HG02623 (cell line): Measurements from ENCODE around the gene TMPRSS11A.

Source experiments
- ATAC-seq: cut with Tn5 transposase; IDR thresholded peaks from one replicate; pipeline ENCODE4 v1.9.1; 2021; ENCODE audit warnings: moderate library complexity; ENCODE audit not compliant: unreplicated experiment

TMPRSS11A gene, protein sequence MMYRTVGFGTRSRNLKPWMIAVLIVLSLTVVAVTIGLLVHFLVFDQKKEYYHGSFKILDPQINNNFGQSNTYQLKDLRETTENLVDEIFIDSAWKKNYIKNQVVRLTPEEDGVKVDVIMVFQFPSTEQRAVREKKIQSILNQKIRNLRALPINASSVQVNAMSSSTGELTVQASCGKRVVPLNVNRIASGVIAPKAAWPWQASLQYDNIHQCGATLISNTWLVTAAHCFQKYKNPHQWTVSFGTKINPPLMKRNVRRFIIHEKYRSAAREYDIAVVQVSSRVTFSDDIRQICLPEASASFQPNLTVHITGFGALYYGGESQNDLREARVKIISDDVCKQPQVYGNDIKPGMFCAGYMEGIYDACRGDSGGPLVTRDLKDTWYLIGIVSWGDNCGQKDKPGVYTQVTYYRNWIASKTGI

DNA sequence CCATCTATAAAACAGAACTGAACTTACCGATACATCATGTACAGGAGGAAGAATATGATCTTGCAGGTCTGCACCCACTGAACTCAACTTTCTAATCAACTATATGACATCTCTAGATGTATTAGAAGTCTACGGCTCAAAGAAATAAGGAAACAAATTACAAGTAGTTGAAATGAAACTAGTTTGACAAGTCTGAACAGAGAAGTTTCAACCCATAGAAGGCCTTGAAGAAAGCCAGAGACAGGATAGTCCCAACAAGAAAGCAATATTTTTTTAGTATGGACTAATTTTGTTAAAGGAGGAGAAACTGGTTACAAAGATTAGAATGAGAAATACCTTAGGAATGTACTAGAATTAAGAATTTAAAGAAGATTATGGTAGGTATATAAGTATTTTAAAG, at the start of gene TMPRSS11A:
TMPRSS11A (minus strand) TSS at position 138 of the 400 bp plus-strand sequence; CDS start at position 38, 100 bp downstream.
- no peak for ATAC-seq

DNA sequence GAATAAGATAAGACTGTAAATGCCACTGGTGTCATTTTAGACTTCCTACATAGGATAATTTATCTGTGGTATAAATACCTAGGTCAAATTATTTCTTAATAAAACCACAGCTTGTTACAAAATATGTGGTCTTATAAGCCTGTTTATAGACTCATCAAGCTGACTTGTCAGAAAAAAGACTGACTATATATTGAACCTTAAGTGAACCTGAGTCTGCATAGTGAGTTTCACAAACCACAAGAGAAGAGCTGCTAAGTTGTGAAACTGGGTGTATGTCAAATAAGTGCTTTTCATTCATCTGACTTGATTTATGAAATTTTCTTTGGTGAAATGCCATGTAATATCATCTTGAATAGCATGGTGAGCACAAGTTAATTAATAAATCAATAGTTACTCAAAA, 48.4 kb upstream of the TMPRSS11A start:
- ATAC-seq = no peak

DNA sequence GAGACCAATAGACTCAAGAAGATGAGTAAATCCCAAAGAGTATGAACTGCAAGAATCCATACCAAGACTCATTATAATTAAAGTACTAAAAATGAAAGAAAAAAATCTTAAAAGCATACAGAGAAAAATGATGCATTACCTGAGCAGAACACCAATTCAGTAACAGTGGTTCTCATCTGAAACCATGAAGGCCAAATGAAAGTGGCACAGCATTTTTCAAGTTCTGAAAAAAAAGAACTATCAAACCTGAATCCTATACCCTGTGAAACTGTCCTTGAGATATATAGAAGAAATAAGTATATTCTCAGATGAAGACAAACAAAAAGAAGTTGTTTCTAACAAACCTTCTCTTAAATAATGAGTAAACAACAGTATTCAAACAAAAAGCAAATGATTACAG, 39.6 kb upstream of the TMPRSS11A start:
- no peak for ATAC-seq

DNA sequence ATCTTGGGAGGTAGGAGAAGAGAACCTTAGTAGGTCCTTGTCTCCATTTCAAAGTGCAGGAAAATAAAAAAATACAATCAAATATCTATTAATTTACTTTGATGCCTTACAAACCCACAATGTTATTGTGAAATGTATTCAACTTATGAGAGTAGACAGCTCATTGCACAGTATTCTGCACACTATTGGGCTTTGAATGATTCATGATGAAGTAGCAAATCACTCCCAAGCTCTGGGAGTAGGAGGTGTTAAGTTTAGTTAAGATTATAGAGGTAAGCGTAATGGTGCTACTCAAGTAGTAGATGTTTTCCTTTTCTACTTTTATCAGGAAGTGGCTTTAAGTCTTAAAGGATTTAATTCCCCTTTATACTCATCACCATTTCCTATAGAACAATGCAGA, 32.8 kb upstream of the TMPRSS11A start:
- ATAC-seq = no peak

DNA sequence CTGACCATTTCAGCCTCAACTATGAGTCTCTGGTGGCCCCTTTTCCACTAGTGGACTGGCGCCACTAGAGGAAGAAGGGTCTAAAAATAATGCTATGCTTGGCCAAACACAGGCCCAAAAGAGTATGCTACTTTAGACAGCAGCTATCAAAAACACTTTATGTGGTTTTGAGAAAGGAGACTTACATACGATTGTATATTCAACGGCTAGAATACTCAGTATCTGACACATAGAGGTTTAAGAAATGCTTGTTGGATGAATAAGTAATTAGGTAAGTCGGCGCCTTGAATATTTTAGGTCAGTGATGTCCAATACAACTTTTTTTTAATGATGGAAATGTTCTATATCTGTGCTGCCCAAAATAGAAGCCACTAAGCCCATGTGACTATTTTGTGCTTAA, 25.7 kb upstream of the TMPRSS11A start:
- no peak for ATAC-seq

DNA sequence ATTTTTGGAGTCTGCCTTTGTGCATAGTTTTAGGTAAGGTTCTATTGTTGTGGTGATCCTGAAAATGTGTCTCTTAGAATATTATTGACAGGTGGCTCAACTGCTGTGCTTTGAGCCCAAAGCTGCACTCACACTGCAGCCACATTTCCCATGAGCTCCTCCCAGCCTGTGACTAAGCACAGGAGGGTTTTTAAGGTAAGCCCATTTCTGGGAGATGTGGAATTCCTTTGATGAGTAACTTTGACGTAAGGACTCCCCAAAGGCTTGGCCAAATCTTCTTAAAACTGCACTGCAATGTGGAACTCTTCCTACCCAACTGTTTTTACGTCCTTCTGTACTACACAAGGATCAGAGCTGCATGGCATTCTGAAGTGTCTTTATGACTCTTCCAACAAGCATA, 20.0 kb upstream of the TMPRSS11A start:
- ATAC-seq = no peak

DNA sequence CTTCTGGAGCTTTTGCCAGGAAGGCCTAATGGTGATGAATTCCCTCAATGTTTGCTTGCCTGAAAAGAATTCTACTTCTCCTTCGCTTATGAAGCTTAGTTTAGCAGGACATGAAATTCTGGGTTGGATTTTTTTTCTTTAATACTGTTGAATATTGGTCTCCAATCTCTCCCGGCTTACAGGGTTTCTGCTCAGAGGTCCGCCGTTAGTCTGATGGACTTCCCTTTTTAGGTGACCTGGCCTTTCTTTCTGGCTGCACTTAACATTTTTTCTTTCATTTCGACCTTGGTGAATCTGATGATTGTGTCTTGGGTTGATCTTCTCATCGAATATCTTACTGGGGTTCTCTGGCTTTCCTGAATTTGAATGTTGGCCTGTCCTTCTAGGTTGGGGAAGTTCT, 17.2 kb upstream of the TMPRSS11A start:
- no peak for ATAC-seq

DNA sequence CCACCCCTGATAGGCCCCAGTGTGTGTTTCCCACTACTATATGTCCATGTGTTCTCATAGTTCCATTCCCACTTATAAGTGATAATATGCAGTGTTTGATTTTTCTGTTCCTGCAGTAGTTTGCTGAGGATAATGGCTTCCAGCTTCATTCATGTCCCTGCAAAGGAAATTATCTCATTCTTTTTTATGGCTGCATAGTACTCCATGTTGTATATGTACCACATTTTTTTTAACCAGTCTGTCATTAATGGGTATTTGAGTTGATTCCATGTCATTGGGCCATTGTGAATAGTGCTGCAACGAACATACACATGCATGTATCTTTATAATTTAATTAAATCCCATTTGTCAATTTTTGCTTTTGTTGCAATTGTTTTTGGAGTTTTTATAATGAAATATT, 10.3 kb upstream of the TMPRSS11A start:
- no peak for ATAC-seq

DNA sequence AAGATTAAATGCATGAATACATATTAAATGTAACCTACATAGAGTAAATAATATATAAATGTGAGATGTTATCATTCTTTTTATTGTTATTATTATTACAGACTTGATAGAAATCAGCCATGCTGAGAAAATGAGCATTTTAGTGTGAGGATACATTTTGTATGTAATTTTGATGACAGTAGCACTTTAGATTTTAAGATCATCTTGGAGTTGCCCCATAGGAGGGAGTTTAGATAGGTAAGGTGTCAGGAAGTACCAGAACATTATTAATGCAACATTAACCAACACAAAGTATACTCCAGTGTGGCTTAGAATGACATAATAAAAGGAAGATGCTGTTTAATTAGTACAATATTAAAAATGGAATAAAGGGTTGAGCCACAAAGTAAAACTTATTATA, 8.4 kb downstream of the TMPRSS11A start:
- no peak for ATAC-seq

DNA sequence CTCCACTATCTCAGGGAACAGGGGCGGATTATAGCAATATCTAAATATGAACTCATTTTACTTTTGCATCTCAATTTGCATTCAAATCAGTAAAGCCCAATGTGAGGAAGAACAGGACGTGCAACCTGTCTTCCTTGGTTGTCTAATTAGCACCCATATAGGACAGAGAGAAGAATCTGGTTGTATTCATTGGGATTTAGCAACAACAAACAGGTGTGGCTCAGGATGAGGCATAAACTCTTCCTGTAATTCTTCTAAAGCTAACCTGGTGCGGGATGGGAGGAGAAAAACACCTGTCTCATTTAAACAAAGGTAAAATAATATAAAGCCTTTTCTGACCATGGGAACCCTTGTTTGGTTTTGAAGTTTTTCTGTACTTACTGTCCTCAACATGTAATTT, 22.2 kb downstream of the TMPRSS11A start:
- ATAC-seq = no peak

DNA sequence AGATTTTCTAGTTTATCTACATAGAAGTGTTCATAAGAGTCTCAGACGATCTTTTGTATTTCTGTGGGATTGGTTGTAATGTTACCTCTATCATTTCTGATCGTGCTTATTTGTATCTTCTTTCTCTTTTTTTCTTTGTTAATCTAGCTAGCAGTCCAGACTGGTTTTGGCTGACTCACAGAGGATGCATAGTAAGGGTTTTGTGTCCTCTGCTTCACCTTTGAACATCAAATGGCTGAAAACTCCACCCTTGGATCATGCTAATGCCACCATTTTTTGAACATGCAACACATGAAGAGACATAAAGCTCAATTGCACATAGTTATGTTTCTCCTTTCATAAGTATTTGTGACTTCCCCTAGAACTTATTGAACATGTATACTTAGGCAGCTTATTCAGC, 22.8 kb downstream of the TMPRSS11A start:
- no peak for ATAC-seq

DNA sequence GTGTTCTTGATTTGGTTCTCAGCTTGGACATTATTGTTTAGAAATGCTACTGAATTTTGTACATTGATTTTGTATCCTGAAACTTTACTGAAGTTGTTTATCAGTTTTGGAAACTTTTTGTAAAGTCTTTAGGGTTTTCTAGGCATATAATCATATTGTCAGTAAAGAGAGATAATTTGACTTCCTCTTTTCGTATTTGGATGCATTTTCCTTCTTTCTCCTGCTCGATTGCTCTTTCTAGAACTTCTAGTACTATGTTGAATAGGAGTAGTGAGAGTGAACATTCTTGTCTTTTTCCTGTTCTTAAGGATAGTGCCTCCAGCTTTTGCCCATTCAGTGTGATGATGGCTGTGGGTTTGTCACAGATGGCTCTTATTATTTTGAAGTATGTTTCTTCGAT, 24.1 kb downstream of the TMPRSS11A start:
- no peak for ATAC-seq

DNA sequence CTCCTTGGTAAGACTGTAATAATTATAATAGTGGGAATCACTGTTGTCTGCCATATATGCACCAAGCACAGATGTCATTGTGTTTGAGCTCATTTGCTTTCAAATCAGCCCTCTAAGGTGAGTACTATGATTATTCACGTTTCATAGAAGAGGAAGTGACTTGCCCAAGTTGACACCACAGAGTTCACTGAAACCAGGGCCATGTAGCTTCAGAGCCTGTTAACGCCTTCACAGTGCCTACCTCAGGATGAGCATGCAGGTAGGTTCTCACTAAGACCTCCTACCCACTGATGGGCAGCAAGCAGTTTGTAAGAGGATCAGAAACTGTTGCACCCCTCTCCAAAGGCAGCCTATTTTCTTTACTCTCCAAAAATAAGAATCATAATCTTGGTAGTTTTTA, 27.4 kb downstream of the TMPRSS11A start:
- ATAC-seq = no peak

DNA sequence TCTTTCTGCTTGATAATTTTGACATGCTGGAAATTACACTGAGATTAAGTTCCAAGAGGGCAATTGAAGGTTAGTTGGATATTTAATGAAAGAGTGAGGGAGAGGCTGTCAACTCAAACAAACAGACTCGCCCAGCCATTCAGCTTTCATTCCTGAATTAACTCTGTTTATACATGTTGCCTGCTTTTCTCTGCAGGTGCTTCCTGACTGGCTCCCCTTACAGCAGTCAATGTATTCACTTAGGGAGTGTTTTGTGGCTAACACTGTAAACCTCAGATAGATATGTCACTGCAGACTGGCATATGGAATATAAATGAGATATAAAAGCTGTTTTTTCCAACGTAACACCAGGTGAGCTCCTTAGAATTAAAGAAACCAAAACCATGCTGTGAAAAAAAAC, 28.7 kb downstream of the TMPRSS11A start:
- ATAC-seq = no peak

DNA sequence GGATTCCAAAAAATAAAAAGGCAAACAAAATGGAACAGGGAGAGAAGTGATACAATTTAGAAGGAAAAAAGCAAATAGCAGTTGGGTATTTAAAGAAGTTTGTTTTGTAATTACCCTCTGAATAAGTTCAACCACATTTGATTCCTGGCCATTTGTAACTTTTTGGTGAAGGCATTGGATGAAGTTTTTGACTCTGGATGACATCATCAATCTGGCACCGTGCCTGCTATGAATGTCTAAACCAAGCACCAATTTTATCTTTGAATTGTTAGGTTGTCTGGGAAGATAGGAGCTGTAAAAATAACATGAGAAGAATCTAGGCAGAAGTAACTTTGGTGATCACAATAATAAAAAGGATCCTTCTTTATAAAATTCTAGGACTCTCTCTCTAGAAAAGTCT, 29.5 kb downstream of the TMPRSS11A start:
- ATAC-seq = no peak

DNA sequence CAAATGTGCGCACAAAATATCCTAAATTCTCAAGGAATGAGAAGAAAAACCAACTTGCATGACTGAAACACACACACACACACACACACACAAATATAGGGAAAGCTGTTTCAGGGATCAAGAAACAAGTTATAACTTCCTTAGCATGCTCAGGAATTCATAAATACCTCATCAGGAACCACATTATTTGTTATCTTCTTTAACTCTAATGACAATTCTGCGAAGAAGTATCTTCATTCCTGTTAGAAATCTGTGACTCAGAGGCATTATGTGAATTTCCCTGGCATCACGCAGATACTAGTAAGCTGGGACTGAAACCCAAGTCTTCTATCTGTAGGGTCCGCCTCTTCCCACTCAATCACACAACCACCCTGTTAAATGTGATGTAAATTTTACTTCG, 30.3 kb downstream of the TMPRSS11A start:
- ATAC-seq = no peak

DNA sequence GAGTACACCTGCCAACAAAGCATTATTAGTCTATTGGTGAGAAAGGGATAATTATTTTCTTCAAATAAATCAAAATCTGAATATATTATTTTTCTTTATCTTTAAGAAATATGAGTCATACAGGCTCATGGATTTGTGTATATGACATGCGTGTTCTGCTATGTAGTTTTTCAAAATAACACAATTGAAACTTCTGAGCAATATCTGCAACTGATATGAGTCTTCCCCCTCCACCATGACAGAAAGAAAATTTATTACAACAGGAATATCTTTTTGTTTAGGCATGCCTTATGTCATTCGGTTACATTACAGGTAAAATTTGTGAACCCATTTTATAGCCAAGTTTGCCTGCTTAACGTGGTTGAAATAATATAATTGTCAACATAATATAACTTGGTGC, 32.0 kb downstream of the TMPRSS11A start:
- ATAC-seq = no peak

DNA sequence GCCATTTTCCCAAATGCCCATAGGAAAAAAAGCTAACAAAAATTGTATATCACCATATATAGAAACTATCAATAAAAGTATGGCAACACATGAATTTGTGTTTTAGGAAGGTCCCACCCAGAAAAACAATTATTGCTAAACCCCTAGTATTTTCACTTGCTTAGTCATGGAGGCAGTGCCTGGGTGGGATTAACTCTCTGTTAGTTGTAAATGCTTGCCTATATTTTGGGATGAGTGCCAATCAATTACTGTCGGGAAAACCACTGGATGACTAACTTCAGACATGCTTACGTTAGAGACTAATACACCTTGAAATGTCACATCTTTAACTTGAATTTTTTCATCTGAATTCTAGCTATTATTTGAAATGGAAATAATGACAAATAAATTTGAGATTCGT, 33.9 kb downstream of the TMPRSS11A start:
- ATAC-seq = no peak

DNA sequence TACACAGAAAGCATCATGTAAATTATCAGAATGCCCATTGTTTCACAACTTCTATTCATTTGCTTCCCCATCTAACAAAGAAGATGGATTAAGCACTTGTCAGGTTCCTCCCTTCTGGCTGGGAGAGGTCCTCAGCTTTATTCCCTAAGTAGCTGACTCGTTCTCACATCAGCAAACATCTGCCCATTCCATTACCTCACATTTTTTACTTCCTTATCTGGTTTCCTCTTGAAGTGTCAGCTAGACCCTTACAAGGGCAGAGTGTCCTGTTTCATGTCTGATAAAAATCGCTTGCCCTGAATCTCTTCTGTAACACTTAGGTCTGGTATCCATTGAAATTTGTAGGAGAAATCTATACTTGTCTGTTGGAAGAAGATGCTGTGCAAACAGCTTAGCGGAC, 34.7 kb downstream of the TMPRSS11A start:
- no peak for ATAC-seq

DNA sequence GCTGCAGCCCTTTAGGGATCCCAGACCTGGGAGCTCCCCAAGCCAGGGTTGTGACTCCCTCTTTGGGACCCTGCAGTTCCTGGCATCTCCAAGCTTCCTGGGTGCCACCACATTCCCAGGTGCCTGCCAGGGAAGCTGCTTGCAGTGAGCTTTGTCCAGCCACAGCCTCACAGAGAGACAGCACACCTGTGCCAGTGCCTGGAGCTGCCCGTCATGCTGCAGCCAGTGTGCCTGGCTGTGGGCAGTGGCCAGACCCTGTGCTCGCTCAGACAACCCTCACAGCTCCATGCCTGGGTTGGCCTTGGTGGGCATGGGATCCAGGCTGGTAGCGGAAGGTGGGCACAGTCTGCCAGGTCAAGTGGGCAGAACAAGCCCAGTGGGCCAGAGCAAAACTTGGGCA, 36.0 kb downstream of the TMPRSS11A start:
- ATAC-seq = no peak

DNA sequence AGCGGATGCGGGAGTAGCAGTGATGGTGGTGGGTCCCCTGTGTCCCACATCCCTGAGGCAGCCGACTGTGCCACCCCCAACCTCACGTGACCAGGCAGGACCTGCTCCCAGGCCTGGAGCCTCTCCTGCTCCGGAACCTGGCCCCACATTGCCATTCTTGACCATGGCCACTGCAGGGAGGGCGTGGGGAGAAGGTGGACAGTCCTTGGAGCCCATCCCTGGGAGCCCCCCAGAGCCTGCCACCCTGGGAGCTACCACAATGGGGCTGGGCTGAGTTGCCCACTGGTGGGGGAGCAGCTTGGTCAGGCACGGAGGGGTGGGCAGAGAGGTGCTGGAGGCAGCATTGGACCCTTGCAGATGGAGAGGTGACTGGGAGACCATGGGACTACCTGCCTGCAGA, 36.8 kb downstream of the TMPRSS11A start:
- no peak for ATAC-seq

DNA sequence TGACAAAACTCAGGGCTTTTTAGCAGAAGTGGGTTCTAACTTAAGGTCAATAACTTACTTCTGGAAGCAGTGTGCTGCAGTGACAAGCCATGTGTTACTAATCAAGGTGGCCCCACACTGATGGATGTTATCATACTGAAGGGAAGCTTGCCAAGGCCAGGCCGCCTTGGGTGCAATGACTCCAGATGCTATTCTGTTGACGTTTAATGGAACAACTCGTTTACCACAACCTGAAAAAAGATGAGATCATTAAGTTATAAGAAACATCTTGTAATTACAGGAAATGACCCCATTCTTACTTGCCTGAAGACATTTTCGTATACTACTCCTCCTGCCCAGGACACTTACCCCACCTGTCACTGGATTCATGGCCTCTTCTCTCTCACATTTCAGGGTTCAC, 40.6 kb downstream of the TMPRSS11A start:
- no peak for ATAC-seq

DNA sequence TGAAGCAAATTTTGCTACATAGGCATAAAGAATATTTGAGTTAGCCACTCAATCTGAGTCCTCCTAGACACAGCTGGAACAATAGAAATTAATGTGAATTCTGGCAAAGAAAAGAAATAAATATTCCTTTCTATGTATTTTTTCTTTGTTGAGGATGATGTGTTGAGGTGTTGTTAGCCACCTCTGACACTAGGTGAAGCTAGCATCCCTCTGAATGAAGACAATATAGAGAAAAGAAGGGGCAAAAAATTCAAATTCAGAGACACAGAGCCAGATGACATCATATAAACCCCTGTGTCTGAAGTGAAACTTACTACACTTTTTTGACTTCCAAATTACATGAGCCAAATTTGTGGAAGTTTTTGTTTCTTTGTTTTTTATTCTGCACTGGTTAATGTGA, 44.9 kb downstream of the TMPRSS11A start:
- ATAC-seq = no peak
